Neuron (in vitro differentiated cells): ENCODE data around the gene ASB18.

Source experiments
- H2AFZ ChIP-seq: one replicate; pipeline ENCODE4 v1.6.1; 2013; ENCODE audit warnings: low read depth, mild to moderate bottlenecking, inconsistent platforms, low read length, moderate library complexity
- H3K27me3 ChIP-seq: one replicate; pipeline ENCODE4 v1.6.1; 2013; ENCODE audit warnings: low read length; ENCODE audit not compliant: insufficient read depth
- H3K36me3 ChIP-seq: one replicate; pipeline ENCODE4 v1.6.1; 2013; ENCODE audit warnings: low read length; ENCODE audit not compliant: insufficient read depth
- H3K4me1 ChIP-seq: one replicate; pipeline ENCODE4 v1.6.1; 2013; ENCODE audit warnings: low read length; ENCODE audit not compliant: insufficient read depth
- H3K4me3 ChIP-seq: 2 replicates; pipeline ENCODE4 v1.5.1; 2013; ENCODE audit warnings: mild to moderate bottlenecking, low read length, moderate library complexity
- H3K9me3 ChIP-seq: one replicate; pipeline ENCODE4 v1.6.1; 2013; ENCODE audit warnings: low read length

The ASB18 gene

GRCh38 chr2:236205867-236206645 is 58.1 kb downstream of the ASB18 start:
- Histone ChIP-seq H3K9me3 (peaks cover 5% of the 10 kb centered on the region), H3K4me3 (no peak overlapping the region), H3K4me1 (peaks cover 8% of the 10 kb centered on the region), H2AFZ (no peak overlapping the region), H3K27me3 (no peaks in the 10 kb centered on the region), H3K36me3 (no peaks in the 10 kb centered on the region)

GRCh38 chr2:236204953-236205352 is 59.3 kb downstream of the ASB18 start:
- Histone ChIP-seq H3K36me3 (no peaks in the 10 kb centered on the region), H3K4me1 (peaks cover 4% of the 10 kb centered on the region), H3K4me3 (no peak overlapping the region), H2AFZ (no peak overlapping the region), H3K9me3 (peaks cover 5% of the 10 kb centered on the region), H3K27me3 (no peaks in the 10 kb centered on the region)

GRCh38 chr2:236200378-236200777 is 63.8 kb downstream of the ASB18 start:
- Histone ChIP-seq H3K27me3 (no peaks in the 10 kb centered on the region), H3K4me1 (no peaks in the 10 kb centered on the region), H2AFZ (no peak overlapping the region), H3K9me3 (peaks cover 5% of the 10 kb centered on the region), H3K36me3 (no peaks in the 10 kb centered on the region), H3K4me3 (no peak overlapping the region)

GRCh38 chr2:236196366-236196765 is 67.8 kb downstream of the ASB18 start:
- Histone ChIP-seq H3K27me3 (no peaks in the 10 kb centered on the region), H2AFZ (no peak overlapping the region), H3K36me3 (no peaks in the 10 kb centered on the region), H3K9me3 (peaks cover 5% of the 10 kb centered on the region), H3K4me3 (no peak overlapping the region), H3K4me1 (no peaks in the 10 kb centered on the region)

- H3K36me3 ChIP-seq, result peaks cover 3% of the 10 kb centered on the region
- no peak overlapping the region for H3K4me3 ChIP-seq
Observed at GRCh38 chr2:236195726-236196125, 68.5 kb downstream of the ASB18 start.

GRCh38 chr2:236194786-236195185 is 69.4 kb downstream of the ASB18 start:
- Histone ChIP-seq H2AFZ (no peak overlapping the region), H3K36me3 (peaks cover 3% of the 10 kb centered on the region), H3K4me3 (no peak overlapping the region), H3K4me1 (no peaks in the 10 kb centered on the region), H3K9me3 (peaks cover 12% of the 10 kb centered on the region), H3K27me3 (no peaks in the 10 kb centered on the region)

More at GRCh38 chr2:236195726-236196125, 68.5 kb downstream of the ASB18 start:
- Histone ChIP-seq H2AFZ (no peak overlapping the region), H3K27me3 (no peaks in the 10 kb centered on the region), H3K4me1 (no peaks in the 10 kb centered on the region), H3K9me3 (peaks cover 10% of the 10 kb centered on the region)

GRCh38 chr2:236193026-236193425 is 71.2 kb downstream of the ASB18 start:
- Histone ChIP-seq H3K27me3 (no peaks in the 10 kb centered on the region), H3K36me3 (peaks cover 3% of the 10 kb centered on the region), H3K9me3 (peaks cover 12% of the 10 kb centered on the region)

GRCh38 chr2:236190674-236191073 is 73.5 kb downstream of the ASB18 start:
- Histone ChIP-seq H3K9me3 (peaks cover 12% of the 10 kb centered on the region), H3K4me3 (no peak overlapping the region), H2AFZ (no peak overlapping the region), H3K4me1 (no peaks in the 10 kb centered on the region), H3K36me3 (peaks cover 3% of the 10 kb centered on the region), H3K27me3 (no peaks in the 10 kb centered on the region)

More at GRCh38 chr2:236193026-236193425, 71.2 kb downstream of the ASB18 start:
- H3K4me3 ChIP-seq, result no peak overlapping the region
- no peak overlapping the region for H2AFZ ChIP-seq
- no peaks in the 10 kb centered on the region for H3K4me1 ChIP-seq

- Histone ChIP-seq H3K4me3 (no peak overlapping the region), H2AFZ (no peak overlapping the region), H3K9me3 (peaks cover 4% of the 10 kb centered on the region), H3K4me1 (no peaks in the 10 kb centered on the region), H3K36me3 (no peaks in the 10 kb centered on the region), H3K27me3 (no peaks in the 10 kb centered on the region)
Observed at GRCh38 chr2:236184701-236185100, 79.5 kb downstream of the ASB18 start.

GRCh38 chr2:236180831-236181453 is 83.3 kb downstream of the ASB18 start:
- Histone ChIP-seq H3K4me3 (no peak overlapping the region), H3K9me3 (peaks cover 8% of the 10 kb centered on the region), H3K27me3 (no peaks in the 10 kb centered on the region), H2AFZ (no peak overlapping the region), H3K4me1 (peaks cover 2% of the 10 kb centered on the region), H3K36me3 (no peaks in the 10 kb centered on the region)

GRCh38 chr2:236180076-236180816 is 84.0 kb downstream of the ASB18 start:
- H3K27me3 ChIP-seq, result no peaks in the 10 kb centered on the region
- H3K4me1 ChIP-seq, result peaks cover 9% of the 10 kb centered on the region
- peaks cover 8% of the 10 kb centered on the region for H3K9me3 ChIP-seq
- H3K4me3 ChIP-seq, result no peak overlapping the region
- H3K36me3 ChIP-seq, result no peaks in the 10 kb centered on the region
- H2AFZ ChIP-seq, result no peak overlapping the region

GRCh38 chr2:236179236-236180075 is 84.8 kb downstream of the ASB18 start:
- Histone ChIP-seq H3K27me3 (no peaks in the 10 kb centered on the region), H3K9me3 (peaks cover 5% of the 10 kb centered on the region), H3K36me3 (no peaks in the 10 kb centered on the region), H3K4me1 (peaks cover 17% of the 10 kb centered on the region), H3K4me3 (no peak overlapping the region), H2AFZ (no peak overlapping the region)
